Measurements from ENCODE around the gene C10orf90.

Gene C10orf90

DNA sequence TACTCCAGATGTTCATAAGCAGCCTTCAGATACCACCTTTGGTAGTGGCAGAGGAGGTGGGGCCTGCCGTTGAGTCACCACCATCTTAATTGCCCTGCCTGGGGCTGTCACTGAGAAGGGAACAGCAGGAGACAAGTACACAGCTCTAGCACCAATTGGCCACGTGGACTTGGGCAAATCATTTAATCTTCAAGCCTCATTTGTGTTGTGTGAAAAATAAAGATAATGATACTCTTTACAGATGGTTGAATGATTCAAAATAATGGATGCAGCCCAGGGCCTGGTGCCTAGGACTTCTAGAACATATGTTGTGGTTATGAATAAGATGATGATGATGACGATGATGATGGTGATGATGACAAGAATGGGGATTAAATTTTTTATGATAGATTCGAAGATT is 170.3 kb downstream of the C10orf90 start:
- no peak for DNase-seq

DNA sequence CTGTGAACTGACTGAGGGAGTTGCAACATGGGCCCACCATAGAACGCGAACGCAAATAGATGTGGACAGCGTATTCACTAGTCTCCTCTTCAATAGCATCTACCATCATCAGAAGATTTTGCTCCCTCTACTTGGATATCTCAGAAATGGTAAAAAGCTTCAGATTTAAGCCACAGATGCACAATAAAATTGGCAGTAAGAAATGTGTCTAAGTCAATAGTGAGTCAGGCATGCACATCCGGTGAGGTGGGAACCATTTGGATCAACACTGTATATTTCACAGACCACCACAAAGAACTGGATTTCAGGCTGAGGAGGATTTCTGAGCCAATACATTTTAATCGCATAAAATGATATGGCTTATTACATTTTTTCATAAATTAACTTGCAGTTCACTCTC is 170.7 kb downstream of the C10orf90 start:
- no peak for DNase-seq

DNA sequence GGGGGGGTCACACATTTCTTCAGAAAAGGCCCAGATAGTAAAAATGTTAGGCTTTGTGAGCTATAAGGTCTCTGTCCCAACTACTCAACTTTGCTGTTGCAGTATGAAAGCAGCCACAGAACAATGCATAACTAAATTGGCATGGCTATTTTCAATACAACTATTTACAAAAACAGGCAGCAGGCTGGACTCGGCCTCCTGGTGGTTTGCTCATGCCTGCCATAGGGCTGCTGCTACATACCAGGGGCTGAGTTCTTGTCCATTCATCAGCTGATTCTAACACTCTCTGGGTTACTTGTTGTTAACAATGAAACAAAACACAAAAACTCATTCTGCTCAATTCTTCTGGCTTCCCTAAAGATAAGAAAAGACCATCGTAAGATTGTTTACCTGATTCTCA is 172.8 kb downstream of the C10orf90 start:
- no peak for DNase-seq

DNA sequence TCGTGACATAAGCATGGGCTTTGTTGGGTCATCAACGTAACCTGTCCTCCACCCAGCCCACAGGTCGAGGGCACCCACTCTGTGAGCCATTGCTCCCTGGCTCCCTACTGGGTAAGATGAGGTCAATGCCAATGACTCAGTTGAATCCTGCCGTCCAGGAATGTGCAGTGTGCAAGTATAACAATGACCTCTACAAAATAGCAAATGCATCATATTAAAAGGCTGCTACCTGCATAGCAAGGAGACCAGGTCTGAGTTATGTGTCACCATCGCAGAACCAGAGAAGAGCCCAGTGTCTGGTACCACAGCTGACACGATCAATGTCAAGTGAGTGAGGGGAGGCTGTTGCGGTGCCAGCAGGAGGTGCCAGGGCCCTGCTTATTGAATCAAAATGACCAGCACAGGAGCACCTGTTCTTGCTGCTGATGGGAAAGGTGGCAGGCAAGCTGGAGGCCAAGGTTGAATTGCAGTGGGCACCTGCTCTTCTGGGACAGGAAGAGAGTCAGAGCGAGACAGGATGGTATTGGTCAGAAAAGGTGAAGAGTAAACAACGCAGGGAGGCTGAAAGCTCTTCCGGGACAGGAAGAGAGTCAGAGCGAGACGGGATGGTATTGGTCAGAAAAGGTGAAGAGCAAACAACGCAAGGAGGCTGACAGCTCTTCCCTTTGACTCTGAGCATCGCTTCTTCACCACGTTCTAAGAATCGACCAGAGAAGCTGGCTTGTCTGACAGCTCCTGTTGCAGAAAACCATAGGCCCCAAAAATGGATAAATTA is 173.5 kb downstream of the C10orf90 start:
- DNase-seq = no peak

DNA sequence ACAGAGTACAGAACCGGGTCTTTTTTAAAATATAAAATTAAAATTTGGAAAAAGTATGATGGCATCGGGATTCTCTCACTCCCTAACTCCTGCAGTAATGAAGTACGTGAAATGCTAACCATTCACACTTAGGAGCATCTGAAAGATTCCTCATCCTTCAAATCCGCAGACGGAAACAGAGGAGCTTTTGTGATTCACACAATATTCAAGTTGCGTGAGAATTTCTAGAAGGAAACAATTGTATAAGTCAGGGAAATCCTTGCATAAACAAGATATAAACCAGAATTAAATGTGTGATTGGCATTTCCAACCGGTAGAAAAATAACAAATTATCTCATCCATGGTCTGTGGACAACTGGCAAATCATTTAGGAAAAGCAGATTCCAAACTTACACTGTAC is 179.0 kb downstream of the C10orf90 start:
- no peak for DNase-seq

DNA sequence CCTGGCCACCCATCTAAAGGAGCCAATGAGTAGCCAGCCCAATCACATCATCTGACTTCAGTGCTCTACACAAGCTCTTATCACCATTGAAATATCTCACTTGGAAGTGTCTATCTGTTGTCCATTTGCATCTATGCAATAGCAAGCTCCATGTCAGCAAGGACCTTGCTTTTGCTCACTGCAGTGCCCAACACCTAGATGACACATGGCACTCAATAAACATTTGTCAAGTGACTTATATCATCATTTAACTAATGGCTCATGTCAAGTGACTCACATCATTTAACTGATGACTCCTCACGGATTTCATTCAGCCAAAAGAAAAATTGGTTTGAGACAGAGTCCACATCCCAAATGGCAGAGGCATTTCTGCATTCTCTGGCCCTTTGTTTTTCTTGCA is 189.3 kb downstream of the C10orf90 start:
- DNase-seq = no peak

DNA sequence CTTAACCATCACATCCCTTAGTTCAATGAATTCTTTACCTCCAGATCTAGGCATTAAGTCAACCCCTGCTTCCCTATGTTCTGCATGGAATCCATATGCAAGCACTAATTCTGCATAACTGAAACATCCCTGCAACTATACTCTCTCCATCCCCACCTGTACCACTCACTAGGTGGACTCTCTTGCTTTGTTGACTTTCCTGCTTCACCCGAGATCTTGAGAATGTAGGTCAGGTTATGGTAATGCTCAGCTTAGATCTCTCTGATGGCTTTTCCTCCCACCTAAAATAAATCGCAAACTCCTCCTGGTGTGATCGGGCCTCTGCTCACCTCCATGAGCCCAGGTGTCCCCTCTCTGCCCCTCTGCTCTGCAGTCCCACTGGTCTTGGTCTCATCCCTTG is 189.8 kb downstream of the C10orf90 start:
- DNase-seq = no peak

DNA sequence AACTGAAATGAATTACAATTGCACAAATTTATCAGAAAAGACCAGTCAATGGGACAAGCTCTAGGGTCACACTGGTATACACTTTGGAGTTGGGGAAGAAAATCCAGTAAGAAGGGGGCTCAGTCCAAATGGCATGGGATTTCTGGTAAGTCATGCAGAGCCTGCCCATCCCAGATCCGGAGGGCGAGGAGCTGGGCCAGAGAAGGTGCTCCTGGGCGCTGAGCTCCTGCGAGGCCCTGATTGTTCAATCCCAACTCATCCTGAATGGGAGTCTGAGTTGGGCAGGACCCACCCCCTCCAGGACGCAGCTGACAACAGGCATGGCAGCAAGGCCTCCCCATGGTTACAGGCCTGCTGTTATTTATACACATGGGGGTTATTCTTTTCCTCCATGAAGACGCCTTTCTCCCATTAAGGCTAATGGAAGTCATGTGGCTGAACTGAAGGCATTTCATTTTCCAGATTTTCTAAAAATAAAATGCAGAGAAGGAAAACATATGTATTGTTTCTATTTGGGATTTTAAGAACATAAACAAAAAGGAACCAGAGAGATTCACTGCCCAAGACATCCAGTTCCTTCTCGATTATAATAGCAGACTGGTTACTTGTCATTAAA is 191.1 kb downstream of the C10orf90 start:
- DNase-seq = no peak

DNA sequence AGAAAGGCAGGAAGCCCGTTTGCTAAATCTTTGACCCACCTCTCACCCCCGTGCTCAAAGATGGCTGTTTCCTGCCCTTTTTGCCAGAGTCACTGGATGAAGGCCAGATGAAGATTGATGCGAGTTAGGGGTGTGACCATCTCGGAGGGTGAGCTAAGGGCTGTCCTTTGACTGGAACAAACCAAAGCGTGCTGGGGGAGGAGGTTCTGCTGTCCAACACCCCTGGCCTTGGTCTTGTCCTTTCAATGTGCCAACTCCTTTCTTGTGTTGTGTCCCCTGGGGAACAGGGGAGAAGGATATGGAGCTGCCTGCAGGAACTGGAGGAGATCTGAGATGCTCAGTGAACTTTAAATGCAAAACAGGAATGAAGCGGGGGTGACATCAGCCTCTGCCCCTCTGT is 191.9 kb downstream of the C10orf90 start:
- no peak for DNase-seq

DNA sequence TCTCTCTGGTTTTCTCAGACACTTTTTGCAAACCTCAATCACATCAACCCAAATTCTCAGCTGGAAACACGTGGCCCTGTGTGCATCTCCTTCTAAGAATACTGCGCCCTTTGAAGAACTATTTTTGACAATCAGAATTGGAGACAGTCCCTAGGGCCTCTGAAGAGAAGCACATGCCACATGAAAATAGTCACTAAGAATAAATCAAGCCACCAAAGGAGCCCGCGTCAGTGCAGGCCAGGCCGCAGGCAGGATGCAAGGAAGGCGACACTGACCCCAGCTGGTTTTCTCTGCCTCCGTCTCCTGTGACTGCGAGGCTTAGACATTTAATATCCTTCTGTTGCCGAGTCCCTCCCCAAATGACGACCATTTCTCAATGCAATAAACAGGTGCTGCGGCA is 194.2 kb downstream of the C10orf90 start:
- peak; percentile 82 for DNase-seq

DNA sequence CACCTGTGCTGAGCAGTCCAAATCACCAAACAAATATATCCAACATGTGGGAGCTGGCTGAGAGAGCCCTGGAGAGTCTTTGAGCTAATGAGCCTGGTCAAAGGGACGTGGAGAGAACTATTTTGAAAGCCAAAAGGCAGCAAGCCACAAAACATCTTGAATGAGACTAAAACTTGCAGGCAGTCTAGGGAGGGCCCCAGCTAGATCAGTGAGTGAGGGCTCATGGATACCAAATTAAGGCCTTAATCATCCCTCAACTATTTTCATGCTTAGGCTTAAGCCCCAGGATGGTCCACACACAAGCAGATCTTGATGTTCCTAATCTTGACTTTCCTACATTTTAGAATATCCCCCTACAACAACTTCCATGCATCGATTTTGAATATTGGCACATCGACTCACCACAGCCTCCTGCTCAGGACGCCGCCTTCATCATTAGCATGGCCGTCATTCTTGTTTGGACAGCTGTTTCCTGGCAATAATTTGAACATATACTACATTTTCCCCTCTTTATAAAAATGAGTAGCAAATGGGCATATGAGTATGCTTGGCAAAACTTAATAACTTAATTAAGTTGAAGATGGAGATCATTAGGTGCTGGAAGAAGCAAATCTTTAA is 195.3 kb downstream of the C10orf90 start:
- no peak for DNase-seq

DNA sequence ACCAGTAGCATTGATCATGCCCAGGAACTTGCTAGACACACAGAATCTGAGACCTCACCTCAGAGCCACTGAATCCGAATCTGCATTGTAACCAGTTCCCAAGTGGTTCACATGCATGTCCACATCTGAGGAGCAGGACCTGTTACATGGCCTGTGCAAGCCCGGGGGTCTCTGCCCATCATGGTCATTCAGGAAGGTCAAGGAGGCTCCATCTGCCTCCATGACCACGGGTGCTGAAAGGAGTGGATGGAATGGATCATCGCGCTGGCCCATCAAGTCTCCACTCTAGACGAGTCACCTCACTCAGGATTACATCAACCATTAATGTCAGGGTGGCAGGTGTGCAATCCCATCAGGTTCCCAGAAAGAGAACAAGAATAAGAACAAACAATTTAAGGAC is 196.5 kb downstream of the C10orf90 start:
- DNase-seq = no peak

DNA sequence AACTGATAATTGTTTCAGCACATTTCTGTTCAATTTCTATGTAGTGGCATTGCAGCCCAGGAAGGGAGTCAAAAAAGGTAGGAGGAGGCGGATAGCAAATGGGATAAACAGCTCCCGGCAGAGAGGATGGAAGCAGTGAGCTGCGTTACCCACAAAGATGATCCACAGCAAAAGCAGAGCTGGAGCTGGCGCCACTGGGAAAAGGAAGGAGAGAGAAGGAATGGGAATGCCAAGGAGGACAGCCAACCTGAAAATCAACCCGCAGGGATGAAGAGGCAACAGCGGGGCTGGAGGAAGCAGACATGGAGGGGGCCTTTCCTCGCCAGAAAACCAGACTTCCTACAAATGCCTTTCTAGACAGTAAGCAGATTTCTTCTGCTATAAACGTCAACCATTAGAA is 199.5 kb downstream of the C10orf90 start:
- peak; percentile 45 for DNase-seq

DNA sequence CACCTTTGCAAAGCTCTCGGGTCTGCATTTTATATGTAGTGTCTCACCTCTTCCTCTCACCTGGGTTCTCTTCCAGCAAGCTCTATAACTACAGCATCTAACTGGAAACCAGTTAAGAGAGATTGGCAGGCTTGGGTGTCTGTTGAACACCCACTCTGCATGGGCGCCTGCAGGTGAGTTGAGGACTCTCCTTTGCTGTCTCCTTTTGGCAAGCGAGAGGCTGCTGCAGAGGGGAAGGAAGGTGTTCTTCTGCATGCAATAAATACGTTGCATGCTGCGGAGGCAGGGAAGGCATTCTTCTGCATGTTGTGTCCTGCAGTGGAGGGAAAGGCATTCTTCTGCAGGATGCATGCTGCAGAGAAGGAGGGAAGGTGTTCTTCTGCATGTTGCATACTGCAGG is 200.8 kb downstream of the C10orf90 start:
- no peak for DNase-seq

DNA sequence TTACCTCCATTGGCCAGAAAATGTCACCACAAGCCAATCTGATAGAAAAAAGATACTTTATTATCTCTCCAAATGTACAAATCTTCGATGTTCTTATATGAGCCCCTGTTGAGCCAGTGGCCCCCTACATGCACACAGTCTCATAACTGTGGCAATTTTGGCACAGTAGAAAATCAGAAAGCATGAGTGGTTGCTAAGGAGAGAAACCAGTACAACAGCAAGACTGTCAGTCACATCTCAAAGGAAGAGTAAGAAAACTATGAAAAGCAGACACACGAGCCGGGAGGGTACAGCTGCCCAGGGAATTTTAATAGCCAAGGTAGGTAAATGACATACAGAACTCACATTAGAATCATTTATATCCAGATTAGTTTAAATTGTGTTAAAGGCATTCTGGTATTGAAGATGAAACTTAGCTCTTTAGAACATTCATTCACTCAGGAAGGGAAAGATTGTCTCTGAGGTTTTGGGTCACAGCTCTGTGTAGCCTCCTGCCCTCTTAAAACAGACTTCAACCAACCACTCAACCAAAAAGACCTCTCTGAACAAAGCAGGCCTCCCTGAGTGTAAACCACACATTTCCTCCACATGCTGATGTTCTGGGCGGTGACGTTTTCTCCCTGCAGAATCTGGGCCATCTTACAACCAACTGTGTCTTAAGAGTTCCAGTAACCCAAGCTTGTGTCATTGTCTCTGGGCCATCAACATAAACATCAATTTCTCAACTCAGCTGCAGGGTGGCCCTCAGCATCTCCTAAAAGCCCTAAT is 201.4 kb downstream of the C10orf90 start:
- no peak for DNase-seq

DNA sequence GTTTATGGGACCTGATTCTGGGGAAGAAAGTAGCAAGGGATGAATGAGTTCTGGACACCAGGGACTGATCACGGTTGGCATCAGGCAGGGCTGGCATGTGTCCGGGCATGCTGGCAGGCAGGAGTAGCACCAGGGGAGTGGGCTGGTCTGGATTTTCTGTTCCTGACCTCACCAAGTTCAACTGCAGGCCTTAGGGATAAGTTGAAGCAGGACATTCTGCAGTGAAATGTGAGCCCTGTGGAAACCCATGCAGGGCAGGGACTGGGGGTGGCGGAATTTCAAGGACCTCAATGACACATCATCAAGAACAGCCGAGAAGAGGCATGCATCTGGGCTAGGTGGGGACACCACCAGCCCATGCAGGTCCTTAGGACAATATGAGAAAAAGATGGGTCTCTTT is 202.0 kb downstream of the C10orf90 start:
- no peak for DNase-seq

DNA sequence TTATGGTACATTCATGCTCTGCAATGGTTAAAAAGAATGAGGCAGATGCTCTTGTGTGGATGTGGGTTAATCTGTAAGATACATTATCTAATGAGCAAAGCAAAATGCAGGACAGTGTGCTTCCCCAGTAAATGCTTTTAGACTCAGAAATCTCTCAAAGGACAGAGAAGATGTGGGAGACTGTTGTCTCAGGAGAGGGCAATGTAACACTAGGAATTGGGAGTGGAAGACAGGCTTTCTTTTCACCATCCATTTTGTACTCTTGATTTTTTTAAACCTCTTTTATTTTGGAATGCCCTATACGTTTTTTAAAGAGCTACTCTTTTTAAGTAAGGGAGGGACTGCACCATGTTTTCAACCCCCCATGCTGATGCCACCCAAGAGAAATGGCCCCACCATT is 204.7 kb downstream of the C10orf90 start:
- no peak for DNase-seq

DNA sequence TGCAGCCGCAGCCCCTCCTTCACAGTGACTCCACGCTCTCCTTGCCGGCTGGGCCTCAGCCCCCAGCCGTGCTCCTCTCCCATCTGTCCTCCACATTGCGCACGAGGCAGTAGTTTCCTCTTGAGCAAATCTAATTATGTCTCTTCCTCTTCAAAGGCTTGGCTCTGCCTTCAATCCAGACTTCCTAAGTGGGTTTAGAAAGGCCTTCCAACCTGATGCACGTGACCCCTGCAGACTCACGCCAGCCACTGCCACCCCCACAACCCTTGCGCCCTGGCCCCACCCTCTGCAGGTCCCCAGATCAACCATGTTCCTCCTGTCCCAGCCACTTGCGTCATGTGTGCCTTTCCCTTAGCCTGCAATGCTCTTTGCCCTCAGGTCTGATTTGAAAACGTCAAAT is 207.2 kb downstream of the C10orf90 start:
- no peak for DNase-seq

DNA sequence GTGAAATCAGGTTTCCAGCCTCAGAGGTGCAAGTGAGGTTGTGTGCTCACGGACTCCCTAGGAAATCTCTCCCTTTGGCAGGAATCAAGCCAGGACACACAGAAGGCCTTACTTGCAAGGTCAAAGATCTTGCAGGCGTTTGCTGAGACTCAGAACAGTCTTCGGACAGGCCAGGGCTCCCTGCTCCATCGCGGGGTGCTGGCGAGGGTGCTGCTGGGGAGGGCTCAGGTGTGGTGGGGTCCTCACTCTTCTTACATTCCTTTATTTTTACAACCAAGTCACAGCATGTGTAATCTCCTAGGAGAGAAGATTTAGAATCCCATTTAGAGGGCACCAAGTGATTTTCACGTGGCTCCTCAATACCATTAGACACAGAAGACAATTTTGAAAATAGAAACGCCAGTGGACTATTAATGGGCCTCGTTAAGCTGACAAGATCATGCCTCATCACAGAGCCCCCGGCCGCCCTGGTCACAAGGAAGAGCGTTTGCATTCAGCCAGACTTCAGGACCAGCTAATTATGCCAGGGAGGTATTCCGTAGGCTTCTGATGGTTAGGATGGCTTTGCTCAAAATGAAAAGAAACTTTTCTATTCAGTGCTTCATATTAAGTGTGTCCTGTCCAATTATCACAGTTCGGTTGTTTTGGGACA is 209.1 kb downstream of the C10orf90 start:
- DNase-seq = no peak

DNA sequence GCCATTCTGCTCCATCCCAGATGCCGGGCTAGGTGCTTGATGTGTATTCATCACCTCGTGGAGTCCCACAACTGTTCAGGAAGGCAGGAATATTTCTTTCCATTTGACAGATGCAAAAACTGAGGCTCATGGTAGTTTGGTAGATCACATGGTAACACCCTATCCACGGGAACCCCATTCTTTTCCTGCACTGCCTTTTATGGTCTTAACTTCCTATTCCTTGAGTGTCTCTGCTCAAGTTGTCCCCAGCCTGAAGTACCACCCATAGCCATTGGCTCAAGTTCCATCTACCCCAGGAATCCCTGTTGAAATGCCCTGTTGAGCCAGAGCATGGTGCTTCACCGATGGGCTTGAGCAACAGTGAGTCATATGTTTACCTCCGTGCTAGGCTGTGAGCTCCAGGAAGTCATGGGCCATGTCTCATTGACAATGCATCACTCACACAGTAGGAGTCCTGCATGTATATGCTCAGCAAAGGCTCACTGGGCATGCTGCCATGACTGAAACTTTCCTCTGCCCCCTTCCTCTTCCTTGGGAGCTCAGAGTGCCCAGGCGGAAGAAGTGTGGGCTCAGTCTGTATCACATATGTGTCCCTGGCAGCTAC is 210.5 kb downstream of the C10orf90 start:
- no peak for DNase-seq

DNA sequence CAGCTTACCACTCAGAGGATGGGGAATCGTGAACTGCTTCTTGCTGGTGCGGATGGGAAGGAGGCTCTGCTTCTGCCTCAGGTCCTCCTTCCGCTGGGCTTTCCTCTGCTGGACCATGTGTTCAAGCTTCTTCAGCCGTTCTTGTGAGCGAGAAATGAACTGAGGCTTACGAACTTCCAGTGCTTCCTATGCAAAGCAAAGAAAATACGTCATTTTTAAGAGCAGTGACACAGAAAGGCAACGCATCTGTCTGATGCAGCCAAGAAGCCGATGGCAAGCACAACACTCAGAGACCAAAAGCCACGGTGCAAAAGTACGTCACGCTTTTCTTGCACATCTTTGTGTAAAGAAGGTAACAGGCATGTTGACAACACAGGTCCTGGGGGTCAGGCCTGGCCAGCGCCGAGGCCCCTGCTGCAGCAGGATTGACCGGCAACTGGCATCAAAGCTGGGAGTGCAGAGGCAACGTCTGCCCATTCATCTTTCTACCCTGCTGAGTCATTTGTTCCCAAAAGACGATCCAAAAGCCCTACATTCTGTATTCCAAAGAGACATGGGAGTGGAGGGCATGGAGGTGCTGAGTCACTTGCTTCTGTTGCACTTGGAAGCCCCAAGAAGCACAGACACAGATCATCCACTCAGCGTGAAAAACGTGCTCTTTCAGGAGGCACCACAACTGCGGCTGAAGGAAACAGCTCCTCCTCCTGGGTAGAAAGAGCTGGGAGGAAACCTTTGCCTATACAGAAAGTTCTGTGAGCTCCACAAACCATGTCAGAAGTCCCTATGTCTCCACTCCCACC is 211.3 kb downstream of the C10orf90 start:
- DNase-seq = no peak

DNA sequence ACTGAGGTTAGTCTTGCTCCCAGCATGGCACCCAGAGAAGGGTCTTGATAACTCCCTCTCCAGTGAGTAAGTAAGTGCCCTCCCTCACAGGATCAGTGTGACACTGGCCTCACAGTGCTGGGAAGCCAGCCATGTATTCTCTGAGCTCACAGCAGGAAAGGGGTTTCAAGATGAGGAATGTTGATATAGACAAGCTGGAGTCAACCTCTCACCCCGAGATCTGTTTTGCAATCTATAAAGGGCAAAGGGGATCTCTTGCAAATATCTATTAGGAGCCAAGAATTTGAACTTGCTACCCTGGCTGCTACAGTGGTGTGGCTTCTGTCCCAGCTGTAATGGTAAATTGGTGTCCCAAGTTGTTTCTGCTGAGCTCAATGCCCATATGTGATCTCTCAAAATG is 212.0 kb downstream of the C10orf90 start:
- DNase-seq = no peak
